ENCODE data around the gene SULT2A1. TPM values are rescaled to one million over a fixed set of nuclear protein-coding genes. Genes with fewer than 3 reads are reported as not detected.
"Not testable (repeated sequence)": the region's sequence is repeated elsewhere in the genome, so short reads cannot be mapped to it uniquely, and the experiment has no call there.

The SULT2A1 gene
- total and polyA plus RNA-seq, 2 of the 8 experiments (the other 6 are each of a cell fraction or from before 2014, with no cell fraction given), result not detected

- H3K4me3 ChIP-seq (ENCODE audit: extremely low read depth in 1 of 4, insufficient read depth in 2 of 4, low read depth in 3 of 4, low read length in 4 of 4); FAIRE-seq; H2BK20ac ChIP-seq (ENCODE audit: low read length); CTCF ChIA-PET (ENCODE audit: partially characterized antibody); POLR2A ChIA-PET (ENCODE audit: partially characterized antibody); H3K56ac ChIP-seq (replicated peaks; ENCODE audit: insufficient read length, low read depth, low read length); H3K27ac ChIP-seq (ENCODE audit: low read depth, low read length); H2BK12ac ChIP-seq (ENCODE audit: low read depth, low read length); H4K8ac ChIP-seq (ENCODE audit: extremely low read depth, insufficient read depth, low read length); H4K91ac ChIP-seq (replicated peaks; ENCODE audit: insufficient read length, low read length); H3K23ac ChIP-seq (ENCODE audit: insufficient read length); H2BK5ac ChIP-seq (ENCODE audit: low read depth, low read length); H2AK5ac ChIP-seq (ENCODE audit: low read depth, low read length); H4K20me1 ChIP-seq (replicated peaks in 1 of 2; ENCODE audit: control insufficient read depth in 1 of 2, insufficient read depth in 2 of 2, low read length in 2 of 2); H2BK120ac ChIP-seq (replicated peaks; ENCODE audit: low read depth, low read length); H3K79me1 ChIP-seq (ENCODE audit: low read depth, low read length); H3K27me3 ChIP-seq (replicated peaks in 1 of 4; ENCODE audit: control insufficient read depth in 3 of 4, extremely low read depth in 1 of 4, insufficient read depth in 3 of 4, low read length in 3 of 4); H3K79me2 ChIP-seq (ENCODE audit: control insufficient read depth in 1 of 2, insufficient read depth in 2 of 2, low read length in 2 of 2); H3K4ac ChIP-seq (replicated peaks; ENCODE audit: insufficient read length, low read depth, low read length); DNase-seq (ENCODE audit: low read depth in 1 of 2, low spot score in 2 of 2); H2BK15ac ChIP-seq (ENCODE audit: low read length); H2AFZ ChIP-seq (ENCODE audit: low read length); H3K4me1 ChIP-seq (replicated peaks in 1 of 4; ENCODE audit: control insufficient read depth in 3 of 4, insufficient read depth in 4 of 4, low read length in 3 of 4); H3K18ac ChIP-seq (ENCODE audit: extremely low read depth, low read length); H3K9me3 ChIP-seq (ENCODE audit: insufficient read depth in 2 of 2, low read depth in 1 of 2, low read length in 1 of 2); H3K36me3 ChIP-seq (ENCODE audit: control insufficient read depth in 2 of 4, insufficient read depth in 4 of 4, low read length in 3 of 4); H4K5ac ChIP-seq (ENCODE audit: insufficient read length, low read depth, low read length); H3K23me2 ChIP-seq (ENCODE audit: low read depth, low read length); H3K4me2 ChIP-seq (ENCODE audit: insufficient read depth in 1 of 2, low read depth in 2 of 2, low read length in 2 of 2); H3K14ac ChIP-seq (ENCODE audit: insufficient read length); H3K9ac ChIP-seq (replicated peaks in 1 of 4; ENCODE audit: extremely low read depth in 1 of 4, low read depth in 3 of 4, low read length in 3 of 4): not testable (repeated sequence)
- 57% methylated on average over 3 of the region's 4 CpGs; no CpG with 5 or more reads in 1 of the 2 experiments for WGBS, 2 experiments (ENCODE audit: extremely low coverage in 1 of 2, insufficient coverage in 1 of 2, insufficient read length in 1 of 2, insufficient replicate concordance in 2 of 2, low coverage in 1 of 2, low lambda C conversion rate in 2 of 2, missing lambda C conversion rate in 1 of 2)
These were observed 6.7 kb downstream of the SULT2A1 start for GRCh38 chr19:47879385-47879784.
